ENCODE data around the gene MACROH2A2. TPM values are rescaled to one million over a fixed set of nuclear protein-coding genes. Genes with fewer than 3 reads are reported as not detected.

MACROH2A2 gene
- total and polyA plus RNA-seq, 5 donors from 2014 or later: 2.4 to 4.1 (median 3.3) TPM

DNA sequence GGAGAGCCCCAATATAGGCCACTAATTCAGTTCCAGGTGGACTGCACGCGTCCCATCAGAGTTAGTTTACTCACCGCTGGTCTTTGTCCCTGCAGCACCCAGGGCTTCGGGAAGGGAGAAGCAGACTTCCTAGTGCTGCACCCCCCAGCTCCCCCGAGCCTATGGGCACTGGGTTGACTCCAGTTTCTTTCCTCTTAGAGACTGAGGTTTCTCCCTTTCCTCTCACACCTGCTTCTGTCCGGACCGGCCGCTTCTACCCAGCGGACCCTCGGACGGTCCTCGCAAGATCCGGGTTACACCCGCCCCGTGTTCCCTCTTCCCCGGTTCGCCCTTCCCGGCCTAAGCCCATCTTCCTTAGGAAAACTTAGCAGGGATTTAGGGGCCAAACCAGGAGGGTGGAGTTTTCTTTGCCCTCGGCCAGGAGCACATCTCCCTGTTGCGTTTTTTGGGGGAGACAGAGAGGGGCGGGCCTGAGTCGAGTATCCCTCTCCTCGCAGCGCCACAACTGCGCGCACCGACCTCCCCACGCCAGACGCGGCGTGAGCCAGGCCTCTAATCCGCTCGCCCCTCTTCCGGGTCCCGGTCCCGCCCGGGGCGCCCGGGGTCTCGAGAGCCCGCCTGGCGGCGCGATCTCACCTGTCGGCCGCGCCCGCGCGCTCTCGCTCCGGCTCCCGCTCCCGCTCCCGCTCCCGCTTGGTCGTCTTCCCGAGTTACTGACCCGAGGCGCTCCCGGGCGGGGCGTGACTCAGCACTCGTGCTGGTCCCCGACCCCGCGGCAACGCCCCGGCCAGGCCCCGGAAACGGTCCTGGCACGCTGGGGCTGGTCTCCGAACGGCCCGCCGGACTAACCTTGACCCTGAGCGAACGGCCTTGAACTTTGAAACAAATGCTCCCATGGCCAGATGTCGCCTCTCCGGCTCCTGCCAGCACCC is 79.7 kb downstream of the MACROH2A2 start, which contains the start of gene AIFM2:
Gene AIFM2, minus strand, starts transcription at position 728 of the 932 bp plus-strand sequence. CDS start 8,741 bp downstream, outside the sequence.
- Histone ChIP-seq H3K27ac (ENCODE audit: insufficient read depth, low read length, poor library complexity, severe bottlenecking) (no peak within 1 kb of the TSS), H3K36me3 (ENCODE audit: control insufficient read depth, insufficient read depth, low read length) (no peaks in the 10 kb centered on the region), H3K27me3 (ENCODE audit: control insufficient read depth, insufficient read depth, low read length) (no peaks in the 10 kb centered on the region), H3K9me3 (ENCODE audit: control insufficient read depth in 2 of 2, low read length in 2 of 2) (no peaks in the 10 kb centered on the region), H3K4me1 (ENCODE audit: control insufficient read depth, insufficient read depth, low read length, poor library complexity, severe bottlenecking) (peaks cover 14% of the 10 kb centered on the region), H3K4me3 (ENCODE audit: low read depth, low read length) (peak within 1 kb of the TSS; percentile 32)
- Mint-ChIP-seq H3K4me1 (peaks cover 5 to 21% (median 11%) of the 10 kb centered on the region in 4 donors), H3K27ac (peak within 1 kb of the TSS; percentile 85 to 97 (median 92)), H3K9me3 (no peaks in the 10 kb centered on the region), H3K36me3 (peaks cover 8% of the 10 kb centered on the region), H3K4me3 (peak within 1 kb of the TSS; percentile 77 to 90 (median 88)), H3K27me3 (no peaks in the 10 kb centered on the region)
- DNase-seq (peak; percentile 25 to 50 (median 46)), ATAC-seq (ENCODE audit: low read depth in 2 of 2) (peak; percentile 37 to 70)

DNA sequence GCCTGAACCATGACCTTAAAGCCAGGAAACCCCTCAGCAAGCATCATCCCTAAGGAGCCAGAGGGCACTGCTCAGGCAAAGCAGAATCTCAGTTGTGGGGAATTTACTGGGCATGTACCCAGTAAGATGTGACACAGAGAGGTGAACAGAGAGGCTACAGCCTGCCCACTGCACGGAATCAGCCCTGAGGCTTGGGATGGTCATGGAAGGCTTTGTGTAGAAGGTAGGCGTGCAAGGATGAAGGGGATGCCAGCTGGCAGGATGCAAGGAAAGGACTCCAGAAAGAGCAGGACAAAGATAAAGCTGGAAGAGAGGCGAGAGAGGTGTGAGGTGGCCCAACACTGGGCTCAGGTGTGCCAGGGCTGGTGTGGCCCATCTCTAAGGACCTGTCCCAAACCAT is 82.4 kb downstream of the MACROH2A2 start:
- Histone ChIP-seq H3K4me1 (ENCODE audit: control insufficient read depth, insufficient read depth, low read length, poor library complexity, severe bottlenecking) (peaks cover 14% of the 10 kb centered on the region), H3K4me3 (ENCODE audit: low read depth, low read length) (no peak overlapping the region), H3K9me3 (ENCODE audit: control insufficient read depth in 2 of 2, low read length in 2 of 2) (no peaks in the 10 kb centered on the region), H3K27me3 (ENCODE audit: control insufficient read depth, insufficient read depth, low read length) (no peaks in the 10 kb centered on the region), H3K36me3 (ENCODE audit: control insufficient read depth, insufficient read depth, low read length) (peaks cover 6% of the 10 kb centered on the region), H3K27ac (ENCODE audit: insufficient read depth, low read length, poor library complexity, severe bottlenecking) (no peak overlapping the region)
- Mint-ChIP-seq H3K9me3 (no peaks in the 10 kb centered on the region), H3K27me3 (no peaks in the 10 kb centered on the region), H3K36me3 (peaks cover 8% of the 10 kb centered on the region), H3K4me1 (peaks cover 5 to 21% (median 13%) of the 10 kb centered on the region in 4 donors), H3K27ac (no peak overlapping the region), H3K4me3 (no peak overlapping the region)
- ATAC-seq (ENCODE audit: low read depth in 2 of 2) (no peak), DNase-seq (no peak)

GRCh38 chr10:70135684-70136083 is 83.0 kb downstream of the MACROH2A2 start:
- H3K9me3 ChIP-seq (ENCODE audit: control insufficient read depth in 2 of 2, low read length in 2 of 2): no peaks in the 10 kb centered on the region
- Mint-ChIP-seq H3K36me3 (peaks cover 4% of the 10 kb centered on the region), H3K27ac (no peak overlapping the region), H3K4me3 (no peak overlapping the region), H3K9me3 (no peaks in the 10 kb centered on the region), H3K27me3 (no peaks in the 10 kb centered on the region), H3K4me1 (peaks cover 0 to 23% (median 13%) of the 10 kb centered on the region in 4 donors)
- no peak overlapping the region for H3K4me3 ChIP-seq (ENCODE audit: low read depth, low read length)
- H3K27me3 ChIP-seq (ENCODE audit: control insufficient read depth, insufficient read depth, low read length): no peaks in the 10 kb centered on the region
- no peak overlapping the region for H3K27ac ChIP-seq (ENCODE audit: insufficient read depth, low read length, poor library complexity, severe bottlenecking)
- peaks cover 14% of the 10 kb centered on the region for H3K4me1 ChIP-seq (ENCODE audit: control insufficient read depth, insufficient read depth, low read length, poor library complexity, severe bottlenecking)
- peaks cover 6% of the 10 kb centered on the region for H3K36me3 ChIP-seq (ENCODE audit: control insufficient read depth, insufficient read depth, low read length)
- no peak for DNase-seq
- no peak for ATAC-seq (ENCODE audit: low read depth in 2 of 2)

- no peak for DNase-seq
- H3K36me3 ChIP-seq (ENCODE audit: control insufficient read depth, insufficient read depth, low read length): peaks cover 6% of the 10 kb centered on the region
- Mint-ChIP-seq H3K9me3 (no peaks in the 10 kb centered on the region), H3K4me1 (peaks cover 5 to 18% (median 12%) of the 10 kb centered on the region in 4 donors), H3K36me3 (peaks cover 2% of the 10 kb centered on the region), H3K27ac (peak overlapping the region; percentile 8 to 39 (median 25)), H3K4me3 (no peak overlapping the region), H3K27me3 (no peaks in the 10 kb centered on the region)
- no peak overlapping the region for H3K4me3 ChIP-seq (ENCODE audit: low read depth, low read length)
- ATAC-seq (ENCODE audit: low read depth in 2 of 2): no peak
- no peaks in the 10 kb centered on the region for H3K9me3 ChIP-seq (ENCODE audit: control insufficient read depth in 2 of 2, low read length in 2 of 2)
- H3K27ac ChIP-seq (ENCODE audit: insufficient read depth, low read length, poor library complexity, severe bottlenecking): no peak overlapping the region
- peaks cover 9% of the 10 kb centered on the region for H3K4me1 ChIP-seq (ENCODE audit: control insufficient read depth, insufficient read depth, low read length, poor library complexity, severe bottlenecking)
- H3K27me3 ChIP-seq (ENCODE audit: control insufficient read depth, insufficient read depth, low read length): no peaks in the 10 kb centered on the region
Measured at GRCh38 chr10:70137135-70137534, 84.5 kb downstream of the MACROH2A2 start.

DNA sequence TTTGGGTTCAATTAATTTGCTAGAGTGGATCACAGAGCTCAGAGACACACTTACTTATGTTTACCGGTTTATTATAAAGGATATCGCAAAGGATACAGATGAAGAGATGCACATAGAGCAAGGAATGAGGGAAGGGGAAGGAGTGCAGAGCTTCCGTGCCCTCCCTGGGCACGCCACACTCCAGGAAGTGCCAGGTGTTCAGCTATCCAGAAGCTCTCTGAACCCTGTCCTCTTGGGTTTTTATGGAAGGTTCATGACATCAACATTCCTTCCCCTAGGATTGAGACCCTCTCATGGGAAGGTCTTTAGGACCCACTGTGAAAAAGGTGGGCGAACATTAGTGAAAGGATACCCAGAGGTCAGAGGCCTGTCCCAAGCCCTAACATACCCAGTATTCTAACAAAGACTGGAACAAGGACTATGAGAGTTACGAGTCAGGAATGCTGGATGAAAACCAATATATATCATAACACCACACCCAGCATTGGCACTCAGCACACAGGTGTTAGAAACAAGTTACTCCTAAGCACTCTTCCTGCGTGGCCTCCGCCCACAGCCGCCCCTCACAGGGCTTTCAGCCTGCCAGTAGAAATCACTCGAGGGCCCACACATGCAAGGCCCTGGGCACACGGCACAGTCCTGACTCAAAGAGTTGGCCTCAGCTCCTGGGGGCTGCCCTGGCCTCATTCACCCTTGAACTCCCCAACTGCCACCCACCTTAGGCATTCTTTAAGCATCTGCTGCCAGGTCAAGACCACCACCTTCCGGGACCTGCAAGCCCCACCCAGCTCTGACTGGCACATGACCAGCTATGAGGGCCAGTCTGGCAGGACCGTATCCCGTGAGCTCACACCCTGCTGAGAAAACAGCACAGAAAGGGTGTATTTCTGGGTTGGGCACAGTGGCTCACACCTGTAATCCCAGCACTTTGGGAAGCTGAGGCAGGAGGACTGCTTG is 85.6 kb downstream of the MACROH2A2 start:
- Mint-ChIP-seq H3K9me3 (no peaks in the 10 kb centered on the region), H3K27ac (peak overlapping the region in 1 of 3 donors; percentile 61)
- H3K4me3 ChIP-seq (ENCODE audit: low read depth, low read length): no peak overlapping the region

DNA sequence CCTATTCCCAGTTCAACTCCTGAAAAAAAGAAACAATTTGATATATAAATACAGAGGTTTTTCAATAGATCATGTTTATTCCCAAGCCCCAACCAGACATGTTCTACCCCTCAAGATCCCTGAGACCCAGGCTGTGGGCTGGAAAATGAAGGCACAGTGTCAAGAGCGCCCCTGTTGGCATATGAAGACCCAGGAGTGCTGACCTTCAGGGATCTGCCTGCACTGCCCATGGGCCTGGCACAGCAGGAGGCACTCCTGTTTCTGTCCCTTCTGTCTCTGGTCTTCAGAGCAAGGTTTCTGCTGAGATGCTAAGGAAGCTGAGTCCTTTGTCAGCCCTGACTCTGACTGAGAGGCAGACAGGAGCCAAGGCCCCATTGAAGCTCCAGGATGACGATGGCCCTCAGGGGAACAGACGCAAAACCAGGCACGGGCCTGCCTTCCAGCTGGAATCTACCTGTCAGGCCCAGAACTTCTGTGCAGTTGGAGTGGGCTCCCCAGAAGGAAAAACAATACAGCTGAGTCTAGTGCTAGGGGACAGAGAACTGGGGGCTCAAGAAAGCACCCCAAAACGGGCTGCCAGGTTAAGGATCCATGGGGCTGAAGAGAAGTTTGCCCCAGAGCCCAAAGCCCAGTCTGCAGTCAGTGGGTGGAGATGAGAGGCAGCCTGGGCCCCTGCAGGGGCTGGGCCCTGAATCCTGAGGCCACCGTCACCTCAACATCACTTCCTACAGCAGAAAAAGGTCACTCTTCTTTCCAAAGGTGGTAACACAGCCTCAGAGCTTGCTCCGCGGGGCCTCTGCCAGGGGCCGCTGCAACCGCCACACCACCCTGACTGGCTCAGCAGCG is 86.7 kb downstream of the MACROH2A2 start:
- H3K27ac ChIP-seq (ENCODE audit: insufficient read depth, low read length, poor library complexity, severe bottlenecking): no peak overlapping the region
- Mint-ChIP-seq H3K27me3 (no peaks in the 10 kb centered on the region), H3K9me3 (no peaks in the 10 kb centered on the region), H3K4me1 (peaks cover 5 to 28% (median 27%) of the 10 kb centered on the region in 4 donors), H3K27ac (peak overlapping the region in 1 of 3 donors; percentile 56), H3K4me3 (no peak overlapping the region), H3K36me3 (no peaks in the 10 kb centered on the region)
- no peaks in the 10 kb centered on the region for H3K27me3 ChIP-seq (ENCODE audit: control insufficient read depth, insufficient read depth, low read length)
- no peaks in the 10 kb centered on the region for H3K9me3 ChIP-seq (ENCODE audit: control insufficient read depth in 2 of 2, low read length in 2 of 2)
- DNase-seq (no peak), ATAC-seq (ENCODE audit: low read depth in 2 of 2) (no peak)
- peaks cover 6% of the 10 kb centered on the region for H3K36me3 ChIP-seq (ENCODE audit: control insufficient read depth, insufficient read depth, low read length)
- no peak overlapping the region for H3K4me3 ChIP-seq (ENCODE audit: low read depth, low read length)
- peaks cover 4% of the 10 kb centered on the region for H3K4me1 ChIP-seq (ENCODE audit: control insufficient read depth, insufficient read depth, low read length, poor library complexity, severe bottlenecking)

More for the DNA sequence above, 85.6 kb downstream of the MACROH2A2 start:
- H3K36me3 Mint-ChIP-seq: no peaks in the 10 kb centered on the region
- no peak overlapping the region for H3K27ac ChIP-seq (ENCODE audit: insufficient read depth, low read length, poor library complexity, severe bottlenecking)
- no peaks in the 10 kb centered on the region for H3K27me3 ChIP-seq (ENCODE audit: control insufficient read depth, insufficient read depth, low read length)
- no peaks in the 10 kb centered on the region for H3K4me1 ChIP-seq (ENCODE audit: control insufficient read depth, insufficient read depth, low read length, poor library complexity, severe bottlenecking)
- no peaks in the 10 kb centered on the region for H3K27me3 Mint-ChIP-seq
- no peak for ATAC-seq (ENCODE audit: low read depth in 2 of 2)
- H3K4me1 Mint-ChIP-seq: peaks cover 5 to 20% (median 17%) of the 10 kb centered on the region in 4 donors
- no peak for DNase-seq
- peak overlapping the region in 1 of 4 donors; percentile 51 for H3K4me3 Mint-ChIP-seq
- peaks cover 6% of the 10 kb centered on the region for H3K36me3 ChIP-seq (ENCODE audit: control insufficient read depth, insufficient read depth, low read length)
- no peaks in the 10 kb centered on the region for H3K9me3 ChIP-seq (ENCODE audit: control insufficient read depth in 2 of 2, low read length in 2 of 2)

- no peak overlapping the region for H3K4me3 ChIP-seq (ENCODE audit: low read depth, low read length)
- Mint-ChIP-seq H3K4me3 (no peak overlapping the region), H3K36me3 (no peaks in the 10 kb centered on the region), H3K27me3 (no peaks in the 10 kb centered on the region), H3K27ac (no peak overlapping the region), H3K9me3 (no peaks in the 10 kb centered on the region), H3K4me1 (peaks cover 5 to 34% (median 30%) of the 10 kb centered on the region in 4 donors)
- H3K4me1 ChIP-seq (ENCODE audit: control insufficient read depth, insufficient read depth, low read length, poor library complexity, severe bottlenecking): peaks cover 9% of the 10 kb centered on the region
- no peak overlapping the region for H3K27ac ChIP-seq (ENCODE audit: insufficient read depth, low read length, poor library complexity, severe bottlenecking)
- ATAC-seq (ENCODE audit: low read depth in 2 of 2): no peak
- no peaks in the 10 kb centered on the region for H3K27me3 ChIP-seq (ENCODE audit: control insufficient read depth, insufficient read depth, low read length)
- no peaks in the 10 kb centered on the region for H3K9me3 ChIP-seq (ENCODE audit: control insufficient read depth in 2 of 2, low read length in 2 of 2)
- no peak for DNase-seq
- peaks cover 6% of the 10 kb centered on the region for H3K36me3 ChIP-seq (ENCODE audit: control insufficient read depth, insufficient read depth, low read length)
Measured at GRCh38 chr10:70139997-70140250, 87.3 kb downstream of the MACROH2A2 start.
